Right forelimb (tissue), 1 donor: ENCODE data around the gene STARD3NL.
A peak's percentile ranks its signal among the peaks of the same experiment; 100 is the strongest.

ENCODE experiments used
- DNase-seq: peaks from one replicate; pipeline ENCODE4 v3.0.0-alpha.2; 2018

STARD3NL gene

DNA sequence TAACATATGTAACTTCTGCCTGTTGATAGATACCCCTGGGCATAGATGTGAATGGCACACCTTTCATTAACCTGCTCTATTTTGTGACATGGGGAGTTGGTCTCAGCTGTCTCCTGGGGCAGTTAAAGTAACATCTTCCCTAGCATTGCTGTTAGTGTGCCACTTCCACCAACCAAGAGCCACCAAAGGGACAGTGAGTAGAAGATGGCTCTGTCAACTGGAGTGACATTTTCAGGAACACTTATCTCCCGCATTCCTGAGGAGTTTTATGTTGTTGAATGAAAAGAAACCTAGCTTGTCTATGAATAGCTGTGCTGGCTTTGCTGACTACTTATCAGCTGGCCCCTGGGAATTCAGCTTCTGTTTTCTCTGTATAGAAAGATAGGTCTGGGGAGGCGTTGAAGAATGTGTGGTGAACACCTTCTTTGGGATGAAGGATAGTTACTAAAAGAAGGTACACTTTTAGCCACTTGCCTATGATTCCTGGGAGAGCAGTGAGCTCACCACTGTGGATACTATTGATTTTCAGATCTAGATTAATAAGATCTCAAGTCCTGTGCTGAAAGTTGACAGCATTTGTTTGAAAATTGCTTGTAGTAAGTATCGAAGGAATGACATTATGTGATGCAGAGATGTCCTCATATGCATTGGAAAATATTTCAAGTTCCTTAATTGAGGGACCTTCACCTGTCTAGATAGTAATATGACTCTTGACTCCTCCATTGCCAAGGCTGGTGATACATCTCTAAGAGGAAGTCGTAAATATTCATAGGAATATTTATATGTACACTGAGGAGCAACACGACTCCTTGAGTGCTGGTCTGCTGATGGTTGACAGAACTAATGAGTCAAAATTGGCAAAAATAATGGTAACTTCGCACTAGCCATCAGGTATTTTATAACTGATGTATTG lies 7.6 kb downstream of the STARD3NL start:
- DNase-seq = no peak

DNA sequence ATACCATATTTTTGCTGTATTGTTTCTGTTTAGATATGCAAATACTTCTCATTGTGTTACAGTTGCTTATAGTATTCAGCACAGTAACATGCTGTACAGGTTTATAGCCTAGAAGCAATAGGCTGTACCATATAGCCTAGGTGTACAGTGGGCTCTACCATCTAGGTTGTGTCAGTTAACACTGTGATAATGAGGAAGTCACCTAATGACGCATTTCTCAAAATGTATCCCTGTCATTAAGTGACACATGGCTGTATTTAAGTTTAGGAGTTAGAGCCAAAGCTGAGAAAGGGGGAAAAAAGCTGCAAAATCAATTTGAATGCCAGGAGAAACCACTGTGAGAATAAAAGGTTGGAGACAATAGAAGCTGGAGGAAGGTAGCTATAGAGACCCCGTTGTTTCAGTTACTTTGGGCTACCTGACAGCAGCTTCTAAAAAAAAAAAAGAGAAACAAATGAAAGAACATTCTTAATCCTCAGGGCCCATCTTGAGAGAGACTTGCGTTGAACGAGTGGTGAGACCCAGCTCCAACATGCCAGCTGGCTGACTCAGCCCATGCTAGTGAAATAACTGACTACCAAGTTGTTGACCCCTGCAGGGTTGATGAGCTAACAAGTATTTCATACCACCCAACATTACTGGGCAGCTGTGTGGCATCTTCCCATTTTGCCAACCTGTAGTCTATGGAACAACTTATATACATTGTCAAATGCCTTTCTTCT lies 8.7 kb downstream of the STARD3NL start:
- no peak for DNase-seq

DNA sequence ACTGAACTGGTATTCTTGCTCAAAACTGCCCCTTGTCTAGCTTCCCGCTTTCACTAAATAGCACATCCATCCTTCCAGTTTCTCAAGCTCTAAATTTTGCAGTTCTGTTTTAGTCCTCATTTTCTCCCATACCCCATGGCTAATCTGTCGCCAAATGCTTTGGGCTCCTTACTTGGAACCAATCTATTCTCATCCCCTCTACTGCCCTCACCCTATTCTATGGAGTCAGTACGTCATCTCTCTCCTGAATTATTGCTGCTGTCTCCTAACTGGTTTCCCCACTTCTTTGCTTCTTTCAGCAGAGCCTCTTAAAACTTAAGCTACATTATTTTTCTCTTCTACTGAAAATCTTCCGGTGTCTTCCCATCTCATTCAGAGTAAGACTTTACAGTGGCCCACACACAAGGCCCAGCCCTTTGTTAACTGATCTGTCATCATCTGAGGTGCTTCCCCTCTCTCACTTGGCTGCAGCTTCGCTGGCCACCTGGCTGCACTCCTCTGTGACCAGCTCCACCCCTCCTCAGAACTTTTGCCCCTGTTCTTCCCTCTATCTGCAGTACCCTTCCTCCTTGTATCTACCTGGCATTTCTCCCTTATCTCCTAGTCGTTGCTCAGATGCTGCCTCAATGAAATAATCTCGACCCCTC lies 9.9 kb downstream of the STARD3NL start:
- no peak for DNase-seq

DNA sequence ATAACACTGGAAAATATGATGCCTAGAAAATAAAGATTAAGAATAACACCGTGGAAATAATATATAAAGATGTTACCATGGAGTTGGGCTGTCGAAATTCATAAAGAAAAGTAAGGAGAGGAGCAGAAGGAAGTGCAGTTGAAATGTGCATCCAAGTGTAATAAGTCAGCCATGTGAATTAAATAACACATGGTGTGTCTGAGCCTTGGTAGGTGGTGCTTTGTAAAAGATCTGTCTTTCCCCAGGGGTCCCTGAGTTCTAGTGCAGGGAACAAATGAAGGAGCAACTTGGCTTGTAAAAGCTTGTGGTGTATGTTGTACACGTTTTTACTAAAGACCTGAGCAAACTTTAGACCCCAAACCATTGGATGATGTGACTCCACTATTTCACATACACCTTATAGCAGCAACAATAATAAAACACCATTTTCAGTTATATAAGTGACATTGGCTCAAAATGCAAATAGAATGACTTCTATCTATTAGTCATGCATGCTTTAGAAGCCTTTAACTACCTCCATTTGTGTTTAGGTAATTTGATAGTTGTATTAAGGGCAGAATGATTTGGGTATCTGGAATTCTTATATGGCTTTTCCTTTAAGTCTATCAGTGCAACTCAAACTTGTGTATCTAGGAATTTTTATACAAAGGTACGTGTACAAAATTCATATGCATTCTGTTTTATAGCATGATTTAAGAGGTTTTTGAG lies 11.3 kb downstream of the STARD3NL start:
- DNase-seq = no peak

DNA sequence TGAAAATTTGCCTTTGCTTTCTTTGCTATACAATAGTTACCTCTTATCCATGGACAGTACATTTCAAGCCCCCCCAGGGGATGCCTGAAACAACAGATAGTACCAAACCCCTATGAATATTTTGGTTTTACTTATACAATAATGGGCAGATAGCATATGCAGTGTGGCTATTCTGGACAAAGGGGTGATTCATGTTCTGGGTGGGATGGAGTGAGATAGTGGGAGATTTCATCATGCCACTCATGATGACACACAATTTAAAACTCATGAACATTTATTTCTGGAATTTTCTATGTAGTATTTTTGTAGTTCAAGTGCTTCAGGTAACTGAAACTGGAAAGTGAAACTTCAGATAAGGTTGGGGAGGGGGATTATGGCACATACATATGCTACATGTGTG lies 12.0 kb downstream of the STARD3NL start:
- DNase-seq = no peak

DNA sequence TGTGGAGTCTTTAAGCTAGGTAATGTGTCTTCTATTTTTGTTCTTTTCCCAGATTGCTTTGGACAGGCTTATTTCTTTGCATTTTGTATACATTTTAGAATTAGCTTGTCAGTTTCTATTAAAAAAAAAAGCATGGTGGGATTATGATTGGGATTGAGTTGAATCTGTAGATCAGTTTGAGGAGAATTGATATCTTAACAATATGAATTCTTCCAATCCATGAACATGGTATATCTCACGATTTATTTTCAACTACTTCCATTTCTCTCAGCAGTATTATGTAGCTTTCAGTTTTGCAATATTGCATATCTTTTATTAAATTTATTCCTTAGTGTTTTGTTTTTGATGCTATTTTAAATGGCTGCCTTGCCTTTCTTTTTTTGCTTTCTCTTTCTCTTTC lies 13.7 kb downstream of the STARD3NL start:
- no peak for DNase-seq

DNA sequence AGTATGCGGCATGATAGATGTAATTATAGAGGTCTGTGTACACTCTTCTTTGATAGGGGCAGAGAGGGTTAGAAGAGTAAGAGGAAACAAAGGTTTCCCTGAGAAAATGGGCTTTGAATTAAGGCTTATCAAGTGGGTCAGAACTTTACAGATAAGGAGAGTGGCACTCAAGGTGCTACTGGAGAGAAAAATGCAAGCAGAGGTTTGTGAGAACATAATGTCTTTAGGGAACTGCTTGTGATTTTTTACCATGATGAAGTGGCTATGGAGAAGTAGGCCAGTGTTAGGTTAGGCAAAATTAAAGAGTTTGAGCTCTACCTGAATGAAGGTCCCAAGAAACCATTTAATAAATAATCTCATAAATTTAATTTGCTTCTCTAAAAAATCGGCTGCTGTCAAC lies 14.3 kb downstream of the STARD3NL start:
- no peak for DNase-seq

DNA sequence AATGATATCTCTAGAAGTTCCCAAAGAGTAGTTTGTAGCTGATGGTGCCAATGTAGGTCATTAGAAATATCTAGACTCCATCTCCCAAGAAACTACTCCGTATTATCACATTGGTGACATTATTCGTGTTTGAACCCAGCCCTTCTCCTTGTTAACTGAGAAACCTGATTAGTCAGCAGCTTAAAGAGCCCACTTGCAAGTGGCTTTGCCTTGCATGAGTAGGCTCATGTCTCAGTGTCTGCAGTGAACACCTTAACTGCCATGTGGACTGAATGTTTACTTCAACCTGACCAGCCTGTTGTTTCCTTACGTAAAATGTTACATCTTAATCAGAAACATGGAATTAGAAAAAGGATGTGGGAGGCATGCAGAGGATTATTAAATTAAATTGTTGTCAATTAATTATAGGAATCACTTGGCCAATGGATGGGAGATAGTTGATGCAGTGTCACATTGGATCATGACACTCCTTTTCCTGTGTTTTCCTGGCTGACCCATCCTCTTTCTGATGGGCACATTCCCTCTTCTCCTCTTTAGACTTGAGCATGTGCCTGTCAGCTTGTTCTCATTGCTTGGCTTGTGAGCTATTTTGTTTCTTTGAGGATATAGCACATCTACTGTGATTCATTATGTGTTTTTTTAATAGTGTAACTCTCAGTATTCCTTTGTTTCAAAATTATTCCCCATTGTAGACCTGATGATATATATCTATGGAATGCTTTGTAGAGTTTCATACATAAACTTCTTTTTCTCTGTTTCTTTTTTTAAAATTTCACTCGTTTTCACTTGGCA lies 18.0 kb downstream of the STARD3NL start:
- no peak for DNase-seq

DNA sequence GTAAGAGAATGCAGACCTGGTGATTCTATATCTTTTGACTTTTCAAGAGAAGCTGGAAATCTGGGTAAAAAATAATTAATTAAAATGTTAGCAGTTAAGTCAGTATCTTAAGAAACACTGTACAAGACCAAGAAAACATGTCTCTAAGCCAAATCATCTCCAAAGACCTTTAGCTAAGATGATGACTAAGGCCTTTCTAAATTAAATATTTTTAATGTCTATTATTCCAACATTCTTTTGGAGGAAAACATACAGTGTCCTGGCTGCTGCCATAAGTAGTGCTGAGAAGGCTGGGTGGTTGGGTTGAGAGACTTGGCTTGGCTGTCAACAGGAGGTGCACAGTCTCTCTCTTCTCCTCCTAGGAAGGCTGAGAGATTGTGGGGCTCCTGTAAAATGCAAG lies 20.3 kb downstream of the STARD3NL start:
- DNase-seq = no peak

DNA sequence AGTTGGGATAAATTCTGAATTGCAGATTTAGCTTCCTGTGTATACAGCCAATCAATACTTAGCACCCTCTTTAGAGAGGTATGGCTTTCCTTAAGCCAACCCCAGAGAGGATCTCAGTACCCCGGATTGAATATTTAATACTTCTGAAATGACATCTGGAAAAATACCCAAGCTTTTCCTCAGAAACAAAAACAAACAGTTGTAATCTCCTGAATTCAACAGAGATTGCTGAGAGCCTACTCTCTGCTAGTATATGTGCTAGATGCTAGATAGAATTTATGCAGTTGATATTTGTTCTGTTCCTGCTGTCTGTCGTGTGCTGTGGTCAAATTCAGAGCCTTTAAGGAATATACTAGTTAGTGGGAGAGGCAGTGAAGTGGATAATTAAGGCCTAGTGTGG lies 21.1 kb downstream of the STARD3NL start:
- no peak for DNase-seq

DNA sequence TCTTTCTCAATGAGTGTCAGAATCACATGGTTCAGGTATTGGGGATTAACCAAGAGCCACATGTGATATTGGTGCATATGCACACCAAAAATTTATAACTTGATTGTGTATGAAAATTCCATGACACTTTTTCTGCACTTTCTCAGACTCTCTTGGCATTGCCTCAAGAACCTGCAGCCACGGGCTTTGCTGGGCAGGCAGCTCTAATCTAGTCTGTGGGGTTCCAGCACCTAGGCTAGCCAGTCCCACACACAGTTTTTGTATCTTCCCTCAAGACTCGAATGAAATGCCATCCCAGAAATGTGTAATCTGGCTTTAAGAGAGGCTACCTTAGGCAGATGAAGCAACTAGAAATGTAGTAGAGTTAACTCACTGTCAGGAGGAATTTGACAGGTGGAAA lies 21.7 kb downstream of the STARD3NL start:
- DNase-seq = no peak

DNA sequence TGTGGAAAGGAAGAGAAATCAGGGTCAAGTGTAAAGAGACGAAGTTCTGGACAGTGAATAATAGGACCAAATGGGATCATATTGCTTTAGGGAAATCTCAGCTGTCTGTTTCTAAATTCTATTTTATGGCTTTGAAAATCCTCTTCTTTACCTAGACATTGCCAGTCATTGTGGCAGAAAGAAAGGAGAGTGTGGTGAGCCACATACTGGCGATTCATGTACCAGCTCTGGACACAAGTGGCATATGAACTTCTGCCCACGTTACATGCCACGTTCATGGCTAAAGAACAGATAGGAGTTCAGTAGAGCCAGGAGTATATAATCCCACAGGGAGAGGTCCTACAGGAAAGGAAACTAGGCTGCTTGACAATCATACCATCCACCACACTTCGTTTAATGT lies 28.0 kb downstream of the STARD3NL start:
- no peak for DNase-seq

DNA sequence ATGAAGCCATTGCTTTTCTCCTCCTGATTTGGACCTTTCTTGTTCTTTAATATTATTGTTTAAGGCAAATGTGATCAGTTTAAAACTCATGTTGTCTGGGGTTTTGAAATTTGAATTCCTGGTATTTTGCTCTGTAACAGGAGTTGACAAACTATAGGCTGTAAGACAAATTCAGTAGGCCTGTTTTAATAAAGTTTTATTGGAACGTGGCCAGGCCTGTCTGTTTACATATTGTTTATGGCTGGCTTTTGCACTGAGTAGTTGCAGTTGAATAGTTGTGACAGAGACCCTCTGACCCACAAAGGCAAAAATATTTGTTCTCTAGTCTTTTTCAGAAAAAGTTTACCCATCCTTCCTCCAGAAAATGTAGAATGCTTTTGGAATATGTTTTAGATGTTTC lies 29.8 kb downstream of the STARD3NL start:
- DNase-seq = no peak

DNA sequence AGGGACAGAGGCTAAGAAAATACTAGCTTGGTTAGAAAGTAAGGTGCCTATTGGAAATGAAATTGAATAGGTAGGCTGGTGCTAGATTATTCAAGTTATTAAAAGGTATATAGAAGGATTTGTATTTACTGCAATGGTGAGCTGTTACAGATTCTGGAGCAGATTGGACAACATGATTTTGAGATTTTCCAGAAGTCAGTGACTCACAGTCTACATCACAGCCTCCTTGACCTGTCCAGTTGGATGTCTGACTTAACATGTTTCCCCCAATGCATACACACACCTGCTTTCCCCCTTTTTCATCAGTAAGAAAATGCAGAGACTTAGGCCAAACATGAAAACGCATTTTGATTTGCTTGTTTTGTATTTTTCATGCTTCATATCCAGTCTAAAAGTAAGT lies 33.4 kb downstream of the STARD3NL start:
- DNase-seq = no peak

DNA sequence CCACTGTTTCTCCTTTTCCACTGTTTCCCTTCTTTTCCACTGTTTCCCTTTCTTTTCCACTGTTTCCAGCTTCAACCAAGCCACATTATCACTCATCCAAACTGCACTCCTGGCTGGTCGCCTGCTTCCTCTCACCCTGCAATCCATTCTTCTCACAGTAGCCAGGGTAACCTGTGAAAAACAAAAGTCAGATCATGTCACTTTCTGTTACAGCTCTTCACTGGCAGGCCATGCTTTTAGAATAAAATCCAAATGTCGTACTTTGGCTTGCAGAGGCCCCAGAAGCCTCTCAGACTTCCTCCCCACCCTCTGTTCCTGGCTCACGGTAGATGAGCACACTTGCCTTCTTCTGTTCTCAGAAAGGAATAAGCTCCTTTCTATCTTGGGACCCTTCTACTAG lies 33.9 kb downstream of the STARD3NL start:
- no peak for DNase-seq

DNA sequence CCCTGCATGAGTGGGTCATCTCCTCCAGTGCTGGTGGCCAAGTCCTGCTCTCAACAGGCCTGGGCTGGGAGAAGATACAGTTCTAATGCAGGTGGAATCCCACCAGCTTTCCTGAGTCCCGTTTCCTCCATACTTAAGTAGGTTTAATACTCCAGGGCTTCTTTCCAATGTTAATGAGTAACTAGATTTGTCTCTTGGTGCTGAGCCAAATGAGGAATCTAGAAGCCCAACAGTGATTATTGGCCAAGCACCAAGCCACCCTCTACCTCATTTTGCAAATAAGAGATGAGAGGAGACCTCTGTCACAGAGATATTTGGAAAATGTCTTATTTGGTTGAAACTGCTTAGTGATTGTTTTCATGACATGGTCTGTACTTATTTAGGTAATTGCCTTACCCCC lies 37.1 kb downstream of the STARD3NL start:
- no peak for DNase-seq

DNA sequence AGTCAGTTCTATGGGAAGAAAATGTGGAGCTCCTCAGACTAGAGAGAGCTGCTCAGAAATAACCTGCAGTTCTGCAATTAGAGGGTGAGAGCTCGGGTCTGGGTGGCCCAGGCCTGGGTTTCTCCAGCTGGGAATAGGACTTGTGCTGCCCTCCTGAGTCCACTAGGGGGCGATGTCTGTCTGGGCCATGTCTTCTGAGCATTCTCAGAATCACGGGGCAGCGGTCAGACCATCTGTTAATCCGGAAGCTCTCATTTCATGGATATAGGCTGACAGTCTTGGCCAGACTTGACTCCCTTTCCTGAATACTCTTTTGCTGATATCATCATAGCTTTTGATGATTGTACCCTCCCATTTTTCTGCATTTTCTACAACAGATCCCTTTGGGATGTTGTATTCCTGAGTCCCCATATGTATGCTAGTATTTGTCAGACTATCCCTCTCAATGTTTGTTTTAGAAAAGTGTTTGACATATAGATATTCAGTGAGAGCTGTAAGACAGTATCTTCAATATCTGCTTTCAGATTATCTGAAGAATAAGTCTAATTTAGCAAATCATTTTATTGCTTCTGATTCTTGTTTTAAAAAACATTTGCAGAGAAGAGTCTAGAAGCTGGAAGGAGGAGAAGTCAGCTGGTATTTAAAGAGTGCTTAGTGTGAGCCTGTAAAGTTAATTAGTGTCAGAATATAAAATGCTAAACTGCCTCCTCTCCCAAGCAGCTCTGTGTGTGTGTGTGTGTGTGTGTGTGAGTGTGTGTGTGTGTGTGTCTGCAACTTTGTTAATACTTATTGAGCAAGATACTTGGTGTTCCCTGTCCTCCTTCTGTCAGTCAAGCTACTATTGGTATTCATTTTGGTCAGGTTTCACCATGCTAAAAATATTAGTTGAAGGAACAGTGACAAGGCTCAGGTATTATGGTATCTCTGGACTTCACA lies 38.0 kb downstream of the STARD3NL start:
- DNase-seq = peak; percentile 84

DNA sequence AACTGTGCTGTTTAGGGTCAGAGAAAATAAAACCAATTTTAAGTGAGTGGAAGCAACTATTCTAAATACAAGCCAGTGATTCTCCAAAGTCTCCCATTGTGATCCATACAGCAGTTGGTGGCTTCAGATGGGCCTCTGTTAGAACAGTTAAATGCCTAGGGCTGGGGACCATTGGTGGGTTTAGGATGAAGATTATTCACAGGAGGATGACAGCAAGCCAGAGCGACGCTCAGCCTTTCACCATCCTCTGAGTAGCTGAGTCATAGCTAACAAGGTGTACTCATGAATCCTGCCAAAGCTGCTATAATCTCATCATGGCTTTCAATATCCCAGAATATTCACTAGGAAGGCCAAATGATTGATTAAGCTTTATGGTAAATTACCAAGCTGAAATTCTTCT lies 39.6 kb downstream of the STARD3NL start:
- no peak for DNase-seq

DNA sequence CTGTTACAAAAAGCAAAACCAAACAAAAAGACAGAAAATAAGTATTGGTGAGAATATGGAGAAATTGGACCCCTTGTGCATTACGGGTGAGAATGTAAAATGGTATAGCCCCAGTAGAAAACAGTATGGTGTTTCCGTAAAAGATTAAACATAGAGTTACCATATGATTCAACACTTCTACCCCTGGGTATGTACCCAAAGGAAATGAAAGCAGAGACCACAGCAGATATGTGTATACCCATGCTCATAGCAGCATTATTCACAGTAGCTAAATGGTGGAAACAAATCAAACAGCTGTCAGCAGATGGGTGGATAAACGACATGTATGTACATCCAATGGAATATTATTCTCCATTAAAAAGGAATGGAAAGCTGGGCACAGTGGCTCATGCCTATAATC lies 42.4 kb downstream of the STARD3NL start:
- no peak for DNase-seq

DNA sequence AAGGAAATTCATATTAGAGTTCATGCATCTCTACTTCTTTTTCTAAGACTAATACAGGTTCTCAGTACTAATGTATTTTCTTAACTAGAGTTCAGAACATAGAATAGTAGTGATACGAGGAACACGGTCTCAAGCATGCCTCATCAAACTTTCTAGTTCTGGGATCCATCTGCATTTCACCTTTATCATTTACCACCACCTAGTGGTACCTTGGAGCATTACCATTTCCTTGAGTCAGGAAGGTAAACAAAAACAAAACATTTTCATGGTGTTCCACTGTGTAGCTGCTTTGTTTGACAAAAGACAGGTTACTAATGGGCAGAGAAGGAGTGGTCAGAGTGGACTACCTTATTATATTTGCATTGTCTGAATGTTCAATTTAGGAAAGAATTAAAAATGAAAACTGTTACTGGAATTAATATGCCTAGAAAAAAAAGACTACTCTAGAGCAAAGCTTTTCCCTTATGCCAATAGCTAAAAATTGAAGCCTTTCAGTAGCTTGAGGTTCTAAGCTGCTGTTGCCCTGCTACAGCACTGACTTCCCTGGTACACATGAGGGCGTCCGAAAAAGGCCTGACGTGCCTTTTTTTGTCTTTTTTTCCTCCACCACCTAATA lies 44.5 kb downstream of the STARD3NL start:
- DNase-seq = no peak

DNA sequence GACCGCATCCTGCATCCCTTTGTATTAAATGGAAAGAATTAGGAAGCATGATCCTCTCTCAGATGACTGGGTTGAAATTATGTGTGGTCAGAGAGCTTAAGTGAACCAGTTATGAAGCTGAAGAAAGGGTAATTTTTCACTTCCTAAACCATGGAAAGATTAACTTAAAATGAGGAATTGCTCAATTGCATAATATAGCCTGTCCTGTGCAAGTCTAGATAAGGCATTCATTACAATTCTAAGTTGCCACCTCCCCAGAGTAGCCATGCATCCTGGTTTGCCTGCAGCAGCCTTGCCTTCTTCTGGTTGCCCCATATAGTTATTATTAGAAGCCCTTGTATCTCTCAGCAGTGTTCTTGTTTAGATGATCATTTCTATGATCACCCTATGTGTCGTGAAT lies 45.3 kb downstream of the STARD3NL start:
- DNase-seq = no peak
